HG02943 (cell line): ENCODE measurements around the gene KRTAP2-2.

Experiments
- ATAC-seq: cut with Tn5 transposase; IDR thresholded peaks from one replicate; pipeline ENCODE4 v1.9.1; 2021; ENCODE audit warnings: mild to moderate bottlenecking, low read depth, moderate library complexity; ENCODE audit not compliant: unreplicated experiment

Gene KRTAP2-2

DNA sequence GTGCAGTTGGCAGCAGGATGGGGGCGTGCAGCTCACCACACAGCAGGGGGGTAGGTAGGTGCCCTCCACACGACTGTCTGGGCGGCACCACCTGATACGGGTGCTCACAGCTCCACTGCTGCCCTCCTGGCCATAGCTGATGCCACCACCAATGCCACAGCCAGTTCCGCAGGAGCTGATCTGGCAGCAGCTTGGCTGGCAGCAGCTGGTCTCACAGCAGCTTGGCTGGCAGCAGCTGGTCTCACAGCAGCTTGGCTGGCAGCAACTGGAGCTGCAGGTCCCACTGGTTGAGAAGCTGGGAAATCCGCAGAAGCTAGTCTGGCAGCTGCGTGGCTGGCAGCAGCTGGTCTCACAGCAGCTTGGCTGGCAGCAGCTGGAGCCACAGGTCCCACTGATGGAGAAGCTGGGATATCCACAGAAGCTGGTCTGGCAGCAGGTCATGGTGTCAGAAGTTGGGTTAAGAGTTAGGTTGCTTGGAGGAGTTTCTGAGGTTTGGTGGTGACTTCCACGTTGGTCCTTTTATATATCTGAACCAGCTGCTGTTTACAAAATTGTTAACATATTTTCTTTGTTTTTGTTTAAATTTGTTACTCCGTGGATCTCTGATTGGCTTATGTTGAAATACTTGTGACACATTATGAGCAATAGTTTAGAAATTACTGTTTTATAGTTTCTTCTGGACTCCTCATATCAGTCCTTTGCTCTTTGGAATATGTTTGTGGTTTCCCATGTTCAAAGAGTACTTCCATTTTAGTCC, 28.1 kb downstream of the KRTAP2-2 start, which contains the start of gene KRTAP1-5:
TSS of gene KRTAP1-5 (minus strand) at position 494 of the 757 bp plus-strand sequence. CDS start at position 441, 53 bp downstream.
- no peak for ATAC-seq

DNA sequence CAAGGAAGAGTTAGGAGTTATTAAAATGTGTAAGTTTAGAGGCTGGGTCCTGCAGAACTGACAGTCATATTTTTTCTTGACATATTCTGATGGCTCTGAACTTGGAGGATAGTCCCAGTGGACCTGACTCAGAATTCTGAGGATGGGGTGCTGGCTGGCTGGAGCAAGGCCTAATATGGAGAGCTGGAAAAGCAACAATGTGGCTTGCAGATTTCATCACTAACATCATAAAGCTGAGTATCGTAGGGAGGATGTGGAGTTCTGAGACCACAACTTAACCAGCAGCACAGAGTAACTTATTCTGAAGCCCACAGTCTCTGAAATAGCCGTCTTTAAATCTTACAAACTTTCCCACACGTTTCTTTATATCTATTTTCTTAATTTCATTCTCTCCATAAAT, 30.3 kb downstream of the KRTAP2-2 start:
- ATAC-seq = no peak

DNA sequence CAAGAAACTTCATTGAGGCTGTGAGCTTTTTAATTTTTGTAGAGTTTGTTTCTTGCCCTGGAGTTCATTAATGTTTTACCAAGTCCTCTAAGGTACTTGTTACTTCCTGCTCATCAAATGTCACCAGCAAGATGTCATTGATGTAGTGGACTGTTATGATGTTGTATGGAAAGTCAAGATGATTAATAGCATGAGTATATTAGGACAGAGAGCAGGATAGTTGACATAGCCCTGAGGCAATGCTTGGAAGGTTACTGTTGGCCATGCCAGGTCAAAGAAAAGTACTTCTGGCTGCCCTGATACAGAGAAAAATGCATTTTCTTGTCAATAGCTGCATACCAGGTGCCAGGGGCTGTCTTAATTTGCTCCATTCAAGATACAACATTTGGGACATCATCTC, 34.7 kb downstream of the KRTAP2-2 start:
- no peak for ATAC-seq

DNA sequence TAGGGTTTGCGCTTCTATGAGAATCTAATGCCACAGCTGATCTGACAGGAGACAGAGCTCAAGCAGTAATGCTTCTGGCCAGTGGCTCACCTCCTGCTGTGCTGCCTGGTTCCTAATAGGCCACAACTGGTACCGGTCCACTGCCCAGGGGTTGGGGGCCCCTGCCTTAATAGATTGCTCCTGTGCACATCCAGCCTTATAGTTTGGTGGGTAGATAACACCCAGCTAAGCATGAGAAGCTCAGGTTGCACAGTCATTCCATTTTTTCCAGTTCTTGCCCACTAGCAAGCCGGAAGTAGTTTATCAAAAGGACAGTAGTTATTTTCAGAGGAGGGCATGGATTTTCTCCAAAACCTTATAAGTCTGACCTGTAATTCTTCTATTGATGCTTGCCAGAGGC, 35.6 kb downstream of the KRTAP2-2 start:
- ATAC-seq = no peak

DNA sequence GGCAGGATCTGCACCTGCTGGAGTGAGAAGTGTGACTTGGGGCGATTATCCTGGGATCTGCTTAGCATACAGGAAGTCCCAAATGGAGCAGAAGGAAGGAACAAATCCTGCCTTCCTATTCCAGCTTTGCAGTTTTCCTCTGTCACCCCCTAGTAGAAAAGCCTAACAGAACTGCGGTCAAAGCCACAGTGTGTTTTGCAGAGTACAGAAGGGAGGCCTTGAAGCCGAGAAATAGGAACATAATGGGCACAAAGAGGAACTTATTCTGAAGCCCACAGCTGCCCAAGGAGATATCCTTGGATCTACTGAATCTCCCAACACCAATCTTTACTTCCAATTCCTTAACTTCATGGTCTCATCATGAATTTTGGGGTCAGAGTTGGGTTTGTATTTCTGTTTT, 36.5 kb downstream of the KRTAP2-2 start:
- no peak for ATAC-seq

DNA sequence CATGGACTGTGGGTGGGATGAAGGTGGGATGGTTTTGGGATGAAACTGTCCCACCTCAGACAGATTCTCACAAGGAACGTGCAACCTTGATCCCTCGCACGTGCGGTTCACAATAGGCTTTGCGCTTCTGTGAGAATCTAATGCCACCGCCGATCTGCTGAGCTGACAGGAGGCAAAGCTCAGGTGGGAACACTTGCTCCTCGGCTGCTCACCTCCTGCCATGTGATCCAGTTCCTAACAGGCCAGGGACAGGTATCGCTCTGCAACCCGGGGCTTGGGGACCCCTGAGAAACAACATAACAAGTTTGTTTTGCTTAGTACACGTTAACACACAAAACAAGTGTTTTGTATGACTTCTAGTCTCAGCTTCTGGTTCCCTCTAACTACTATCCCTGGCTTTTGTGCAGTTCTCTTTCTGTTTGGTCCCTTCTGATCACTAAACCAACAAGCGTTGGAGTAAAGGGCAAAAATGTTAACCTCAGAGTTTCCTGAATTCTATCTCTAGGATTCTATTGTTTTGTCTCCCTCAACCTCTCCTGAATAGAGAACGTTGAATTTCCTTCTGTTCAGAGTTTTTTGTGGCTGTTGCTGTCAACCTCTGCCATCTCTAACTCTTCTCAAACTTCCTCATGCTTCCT, 38.3 kb downstream of the KRTAP2-2 start:
- no peak for ATAC-seq

DNA sequence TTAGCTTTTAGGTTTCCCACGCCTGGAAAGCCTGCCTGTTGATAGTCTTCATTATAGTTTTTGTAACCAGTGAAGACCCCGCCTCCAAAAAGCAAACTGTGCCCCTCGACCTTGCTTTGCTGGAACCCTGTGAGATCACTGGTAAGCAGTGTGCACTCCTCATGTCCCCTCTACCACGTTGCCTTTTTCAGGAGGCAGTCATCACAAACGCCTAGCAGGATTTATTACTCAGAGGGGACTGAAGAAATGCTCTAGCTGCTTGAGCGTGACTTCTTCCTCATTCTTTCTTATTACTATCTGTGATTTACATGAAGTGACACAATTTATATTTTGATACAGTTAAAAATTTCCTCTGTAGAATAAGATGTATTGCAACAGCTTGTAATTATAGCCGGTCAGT, 39.6 kb downstream of the KRTAP2-2 start:
- no peak for ATAC-seq

DNA sequence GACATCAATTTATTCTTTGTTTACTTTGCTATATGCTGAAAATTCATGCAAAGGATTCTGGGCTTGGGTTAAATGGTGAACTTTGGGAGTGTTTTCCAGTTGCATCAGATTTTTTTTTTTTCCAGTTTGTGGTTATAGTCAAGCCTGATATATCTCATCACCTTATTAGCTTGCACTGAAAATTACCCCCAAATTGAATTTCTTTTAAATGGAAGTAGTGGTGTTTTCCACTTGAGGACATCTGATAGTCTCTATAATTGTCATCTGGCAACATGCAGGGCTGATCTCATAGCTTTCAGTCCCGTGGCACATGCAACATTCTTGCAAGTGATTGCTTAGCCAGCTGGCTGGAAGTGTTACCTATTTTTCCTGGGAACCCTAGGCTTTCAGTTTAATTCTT, 41.4 kb downstream of the KRTAP2-2 start:
- no peak for ATAC-seq

DNA sequence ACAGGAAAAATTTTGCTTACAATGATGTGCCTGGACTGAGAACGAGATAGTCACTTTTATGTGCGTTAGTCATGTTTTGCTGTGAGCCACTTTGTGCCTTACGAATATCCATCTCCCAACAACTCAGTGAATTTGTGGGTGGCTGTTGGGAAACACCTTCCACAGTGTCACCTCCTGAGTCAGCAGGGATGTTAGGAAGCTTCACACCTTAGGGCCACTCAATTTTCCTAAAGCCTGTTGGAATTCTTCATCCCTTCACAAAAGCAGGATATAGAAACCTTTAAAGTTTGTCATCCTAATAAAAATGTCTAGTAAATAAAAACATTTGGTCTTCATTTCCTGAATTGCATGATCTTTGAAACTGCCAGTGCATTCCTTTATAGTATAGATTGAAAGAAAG, 41.8 kb downstream of the KRTAP2-2 start:
- no peak for ATAC-seq

DNA sequence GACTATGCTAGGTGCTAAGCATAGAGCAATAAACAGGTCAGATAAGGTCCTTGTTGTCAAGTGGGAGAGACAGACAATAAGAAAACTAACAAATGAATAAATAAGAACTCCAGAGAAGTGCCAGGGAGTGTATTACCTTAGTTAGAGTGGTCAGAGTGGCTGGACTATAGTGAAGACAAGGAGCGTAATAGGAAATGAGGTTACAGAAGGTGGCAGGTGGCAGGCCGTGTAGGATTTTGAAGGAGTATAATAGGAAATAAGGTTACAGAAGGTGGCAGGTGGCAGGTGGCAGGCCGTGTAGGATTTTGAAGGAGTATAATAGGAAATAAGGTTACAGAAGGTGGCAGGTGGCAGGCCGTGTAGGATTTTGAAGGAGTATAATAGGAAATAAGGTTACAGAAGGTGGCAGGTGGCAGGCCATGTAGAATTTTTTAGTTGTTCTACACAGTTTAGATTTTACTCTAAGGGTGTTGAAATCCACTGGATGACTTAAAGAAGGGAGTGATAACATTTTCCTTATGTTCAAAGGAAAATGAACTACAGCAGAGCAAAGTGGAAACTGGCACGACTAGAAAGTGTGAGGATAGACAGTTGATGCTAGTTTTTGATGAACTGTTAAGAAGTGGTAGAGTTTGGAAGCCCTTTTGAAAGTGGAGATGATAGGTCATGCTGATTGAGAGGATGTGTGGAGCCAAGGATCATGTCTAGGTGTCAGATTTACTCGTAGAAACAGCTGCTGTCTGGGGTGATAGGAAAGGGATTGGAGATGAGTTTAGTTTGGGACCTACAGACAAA, 42.5 kb downstream of the KRTAP2-2 start:
- ATAC-seq = no peak

DNA sequence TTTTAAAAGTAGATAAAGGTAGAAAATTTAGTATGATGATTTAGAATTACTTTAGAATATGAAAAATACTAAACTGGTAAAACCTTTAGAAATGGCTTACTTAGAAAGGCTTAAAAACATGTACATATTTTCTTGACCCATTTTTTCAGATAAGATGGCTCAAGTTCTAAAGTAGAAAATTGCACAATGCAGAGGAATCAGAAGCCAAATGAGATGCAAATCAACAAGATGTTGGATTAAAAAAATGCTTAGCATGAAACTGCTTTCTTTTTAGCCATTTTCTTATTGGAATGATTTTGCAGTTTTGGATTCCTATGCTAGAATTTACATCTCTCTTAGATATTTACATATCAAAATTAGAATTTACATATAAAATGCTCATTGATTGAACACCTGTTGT, 44.6 kb downstream of the KRTAP2-2 start:
- no peak for ATAC-seq

DNA sequence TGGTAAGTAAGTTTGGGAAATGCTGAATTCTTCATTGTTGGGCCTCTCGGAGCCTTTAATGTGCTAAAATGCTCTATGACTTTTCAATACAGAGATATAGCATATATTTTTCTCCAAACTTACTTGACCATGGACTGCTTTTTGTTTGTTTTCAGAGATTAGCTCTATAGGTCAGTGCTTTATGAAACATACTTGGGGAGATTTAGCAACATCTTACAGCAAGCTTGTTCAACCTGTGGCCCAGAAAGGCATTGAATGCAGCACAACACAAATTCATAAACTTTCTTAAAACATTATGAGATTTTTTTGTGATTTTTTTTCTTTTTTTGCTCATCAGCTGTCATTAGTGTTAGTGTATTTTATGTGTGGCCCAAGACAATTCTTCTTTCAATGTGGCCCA, 45.1 kb downstream of the KRTAP2-2 start:
- no peak for ATAC-seq

DNA sequence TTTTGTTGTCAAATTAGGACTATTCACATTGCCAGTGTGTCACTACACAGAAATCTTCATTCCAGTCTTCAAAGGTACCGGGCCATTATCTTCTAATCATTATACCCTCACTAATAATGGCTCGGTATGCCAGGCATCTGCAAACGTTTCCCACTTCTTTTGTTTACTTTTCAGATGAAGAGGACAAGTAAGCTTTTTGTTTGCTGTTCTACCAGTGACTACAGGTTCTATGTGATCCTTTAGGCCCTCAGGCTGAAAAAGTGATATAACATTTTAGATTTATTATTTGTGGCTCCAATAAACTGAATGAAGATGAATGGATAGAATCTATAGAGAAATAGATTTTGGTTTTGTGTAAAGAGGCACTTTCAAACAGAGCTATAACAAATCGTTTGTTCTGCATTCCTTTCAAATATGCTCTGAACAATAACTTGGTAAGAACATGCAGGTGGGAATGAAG, 45.7 kb downstream of the KRTAP2-2 start:
- no peak for ATAC-seq

DNA sequence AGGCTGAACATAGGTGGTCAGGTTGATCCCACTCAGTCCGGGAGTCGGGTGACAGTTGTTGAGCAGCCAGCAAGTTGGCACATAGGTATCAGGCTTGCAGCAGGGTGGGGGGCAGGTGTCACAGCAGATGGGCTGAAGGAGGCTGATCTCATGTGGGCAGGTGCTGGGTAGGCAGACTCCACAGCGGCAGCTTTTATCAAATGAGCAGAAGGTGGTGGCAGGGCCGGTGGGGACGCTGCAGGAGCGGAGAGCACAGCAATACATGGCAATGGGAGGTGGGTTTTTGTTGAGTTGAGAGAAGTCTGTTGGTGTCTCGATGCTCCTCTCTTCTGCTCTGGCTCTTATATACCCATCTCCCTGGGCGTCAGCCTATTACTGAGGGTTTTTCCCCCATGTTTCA, 46.2 kb downstream of the KRTAP2-2 start, which contains the start of gene KRTAP3-1:
TSS of gene KRTAP3-1 (minus strand) at position 318 of the 400 bp plus-strand sequence. CDS start at position 264, 54 bp downstream.
- ATAC-seq = no peak
